ENCODE measurements around the gene MAML2.

Gene MAML2

GRCh38 chr11:95994329-95994728 is 348.7 kb downstream of the MAML2 start:
- DNase-seq: no peak

- DNase-seq: no peak
Observed at GRCh38 chr11:95993438-95994298, 349.3 kb downstream of the MAML2 start.

GRCh38 chr11:95991545-95991944 is 351.4 kb downstream of the MAML2 start:
- no peak for DNase-seq

- no peak for DNase-seq
Observed at GRCh38 chr11:95991101-95991500, 351.9 kb downstream of the MAML2 start.

- no peak for DNase-seq
Observed at GRCh38 chr11:95989780-95990179, 353.2 kb downstream of the MAML2 start.

- no peak for DNase-seq
Observed at GRCh38 chr11:95989076-95989605, 353.9 kb downstream of the MAML2 start.

GRCh38 chr11:95985174-95985808 is 357.7 kb downstream of the MAML2 start:
- DNase-seq: no peak

GRCh38 chr11:95984072-95984471 is 358.9 kb downstream of the MAML2 start:
- no peak for DNase-seq

- no peak for DNase-seq
Observed at GRCh38 chr11:95977534-95978174, 365.3 kb downstream of the MAML2 start.

GRCh38 chr11:95976550-95976949 is 366.4 kb downstream of the MAML2 start:
- DNase-seq: no peak

GRCh38 chr11:95975343-95975742 is 367.7 kb downstream of the MAML2 start:
- no peak for DNase-seq

GRCh38 chr11:95972060-95972459 is 370.9 kb downstream of the MAML2 start:
- no peak for DNase-seq

GRCh38 chr11:95968585-95968984 is 374.4 kb downstream of the MAML2 start:
- no peak for DNase-seq

GRCh38 chr11:95964281-95964680 is 378.7 kb downstream of the MAML2 start:
- DNase-seq: no peak

GRCh38 chr11:95961758-95962157 is 381.2 kb downstream of the MAML2 start:
- DNase-seq: no peak

GRCh38 chr11:95950905-95951304 is 392.1 kb downstream of the MAML2 start:
- DNase-seq: no peak

- no peak for DNase-seq
Observed at GRCh38 chr11:95948637-95949036, 394.4 kb downstream of the MAML2 start.

GRCh38 chr11:95944623-95945022 is 398.4 kb downstream of the MAML2 start:
- DNase-seq: no peak

GRCh38 chr11:95943546-95943945 is 399.4 kb downstream of the MAML2 start:
- DNase-seq: no peak

- no peak for DNase-seq
Observed at GRCh38 chr11:95939091-95939490, 403.9 kb downstream of the MAML2 start.

GRCh38 chr11:95937358-95937757 is 405.6 kb downstream of the MAML2 start:
- DNase-seq: no peak

GRCh38 chr11:95933594-95933993 is 409.4 kb downstream of the MAML2 start:
- no peak for DNase-seq

- DNase-seq: no peak
Observed at GRCh38 chr11:95931916-95932315, 411.1 kb downstream of the MAML2 start.

GRCh38 chr11:95930948-95931347 is 412.0 kb downstream of the MAML2 start:
- no peak for DNase-seq

All from CD4-positive, alpha-beta T cell treated with Interleukin-6 for 4 hours (primary cell).